ENCODE data around the gene RUVBL2.

Gene RUVBL2

GRCh38 chr19:48963371-48964204 lies 30.1 kb upstream of the RUVBL2 start (continued):
- peak; percentile 34; the same call in 1 of the 2 replicates for TF ChIP-seq ZNF600 (tag by site-specific recombination; IDR thresholded peaks at IDR 0.05)
- TF ChIP-seq SCRT2 (tag by site-specific recombination; IDR thresholded peaks at IDR 0.05) = peak; percentile 57; the same call in 1 of the 2 replicates
- TF ChIP-seq SP2 (tag by site-specific recombination; IDR thresholded peaks at IDR 0.05) = peak; percentile 29; the same call in 1 of the 2 replicates
- TF ChIP-seq ZNF449 (tag by site-specific recombination; IDR thresholded peaks at IDR 0.05) = 0 out of 2 replicates have a peak, but pooled peaks have one; percentile 21
- no peak for TF ChIP-seq ZNF560 (tag by site-specific recombination; IDR thresholded peaks at IDR 0.05; ENCODE audit: borderline replicate concordance)
- TF ChIP-seq ATF2 (tag by site-specific recombination; IDR thresholded peaks at IDR 0.05; ENCODE audit: low read depth) = peak; percentile 73
- peak; percentile 65 for TF ChIP-seq IKZF3 (tag by site-specific recombination; IDR thresholded peaks at IDR 0.05)
- TF ChIP-seq ZNF510 (tag by site-specific recombination; IDR thresholded peaks at IDR 0.05; ENCODE audit: insufficient replicate concordance) = no peak
- TF ChIP-seq ZNF747 (tag by site-specific recombination; IDR thresholded peaks at IDR 0.05) = no peak
- TF ChIP-seq ZBTB21 (tag by site-specific recombination; IDR thresholded peaks at IDR 0.05) = peak; percentile 80
- no peak for TF ChIP-seq ZNF670 (tag by site-specific recombination; IDR thresholded peaks at IDR 0.05; ENCODE audit: low read depth)
- peak; percentile 46; the same call in 1 of the 2 replicates for TF ChIP-seq ZNF394 (tag by site-specific recombination; IDR thresholded peaks at IDR 0.05; ENCODE audit: borderline replicate concordance)
- TF ChIP-seq ZNF221 (tag by site-specific recombination; IDR thresholded peaks at IDR 0.05; ENCODE audit: borderline replicate concordance) = no peak
- TF ChIP-seq ZNF354C (tag by site-specific recombination; IDR thresholded peaks at IDR 0.05; ENCODE audit: borderline replicate concordance, low read depth) = no peak
- TF ChIP-seq ZSCAN23 (tag by site-specific recombination; IDR thresholded peaks at IDR 0.05) = peak; percentile 87
- no peak for TF ChIP-seq ZNF23 (tag by site-specific recombination; IDR thresholded peaks at IDR 0.05; ENCODE audit: borderline replicate concordance)
- TF ChIP-seq ZSCAN4 (tag by site-specific recombination; IDR thresholded peaks at IDR 0.05) = peak; percentile 17; the same call in 1 of the 2 replicates
- TF ChIP-seq ZNF366 (tag by site-specific recombination; conservative IDR thresholded peaks at IDR 0.05) = no peak
- TF ChIP-seq ZNF155 (tag by site-specific recombination; IDR thresholded peaks at IDR 0.05) = no peak
- TF ChIP-seq HOXD13 (CRISPR knock-in tag; IDR thresholded peaks at IDR 0.05; ENCODE audit: borderline replicate concordance) = no peak
- no peak for TF ChIP-seq MYNN (tag by site-specific recombination; IDR thresholded peaks at IDR 0.05; ENCODE audit: borderline replicate concordance)
- peak; percentile 99 for TF ChIP-seq PATZ1 (tag by site-specific recombination; IDR thresholded peaks at IDR 0.05)
- peak; percentile 98 for TF ChIP-seq ZBTB10 (tag by site-specific recombination; IDR thresholded peaks at IDR 0.05)
- peak; percentile 39 for TF ChIP-seq ZNF398 (tag by site-specific recombination; IDR thresholded peaks at IDR 0.05)
- no peak for TF ChIP-seq ZNF529 (tag by site-specific recombination; IDR thresholded peaks at IDR 0.05; ENCODE audit: insufficient replicate concordance)
- peak; percentile 85 for TF ChIP-seq KLF17 (tag by site-specific recombination; IDR thresholded peaks at IDR 0.05)
